Lung microvascular endothelial cell (primary cell): ENCODE results near the gene TNIK. TPM values are rescaled to one million over a fixed set of nuclear protein-coding genes. Genes with fewer than 3 reads are reported as not detected.

ENCODE experiments used
- DNase-seq, 2 donors: peaks; one replicate each; pipeline versions ENCODE4 v3.0.0 to v3.0.0-alpha.2; 2010; ENCODE audit warnings: low read depth in 2 of 2
- total RNA-seq: library from RNA; depleted of rRNA; stranded (reverse); fragments of >200 nt; gene quantifications from 2 replicates; pipeline ENCODE4 v1.2.1, GENCODE V29; 2014

Gene TNIK
- total RNA-seq, 1 donor from 2014 or later, result 9.7 TPM

GRCh38 chr3:171283848-171284222 lies 176.4 kb downstream of the TNIK start:
- DNase-seq, result no peak

- DNase-seq, result peak in 1 of 2 donors; percentile 13
These were observed 176.9 kb downstream of the TNIK start for GRCh38 chr3:171283183-171283847.

GRCh38 chr3:171282041-171282440 lies 178.2 kb downstream of the TNIK start:
- DNase-seq, result peak in 1 of 2 donors; percentile 15

- no peak for DNase-seq
These were observed 178.8 kb downstream of the TNIK start for GRCh38 chr3:171281256-171281992.

- no peak for DNase-seq
These were observed 180.2 kb downstream of the TNIK start for GRCh38 chr3:171279972-171280371.

- no peak for DNase-seq
These were observed 182.0 kb downstream of the TNIK start for GRCh38 chr3:171278299-171278590.

GRCh38 chr3:171277456-171278298 lies 182.5 kb downstream of the TNIK start:
- DNase-seq, result no peak

- DNase-seq, result no peak
These were observed 183.3 kb downstream of the TNIK start for GRCh38 chr3:171276923-171277322.

GRCh38 chr3:171274222-171274621 lies 186.0 kb downstream of the TNIK start:
- no peak for DNase-seq

- DNase-seq, result no peak
These were observed 189.7 kb downstream of the TNIK start for GRCh38 chr3:171270541-171270940.

- DNase-seq, result peak in 1 of 2 donors; percentile 43
These were observed 190.7 kb downstream of the TNIK start for GRCh38 chr3:171269542-171269941.

- peak in 1 of 2 donors; percentile 46 for DNase-seq
These were observed 191.5 kb downstream of the TNIK start for GRCh38 chr3:171268677-171269076.

GRCh38 chr3:171267104-171267503 lies 193.1 kb downstream of the TNIK start:
- no peak for DNase-seq

- no peak for DNase-seq
These were observed 193.5 kb downstream of the TNIK start for GRCh38 chr3:171266740-171267073.

- DNase-seq, result no peak
These were observed 194.0 kb downstream of the TNIK start for GRCh38 chr3:171266034-171266739.

- DNase-seq, result no peak
These were observed 195.4 kb downstream of the TNIK start for GRCh38 chr3:171264758-171265157.

- no peak for DNase-seq
These were observed 197.8 kb downstream of the TNIK start for GRCh38 chr3:171262431-171262830.

GRCh38 chr3:171261487-171261886 lies 198.7 kb downstream of the TNIK start:
- peak; percentile 24 to 45 for DNase-seq

GRCh38 chr3:171260899-171261298 lies 199.3 kb downstream of the TNIK start:
- DNase-seq, result no peak

GRCh38 chr3:171260466-171260865 lies 199.7 kb downstream of the TNIK start:
- DNase-seq, result no peak

- no peak for DNase-seq
These were observed 201.9 kb downstream of the TNIK start for GRCh38 chr3:171258316-171258715.
